Ascending aorta (tissue), 2 donors: ENCODE results near the gene ISLR. TPM values are rescaled to one million over a fixed set of nuclear protein-coding genes. Genes with fewer than 3 reads are reported as not detected.

Experiments used
- DNase-seq, 2 donors: peaks; one replicate each; pipeline ENCODE4 v3.0.0-alpha.2; 2019; ENCODE audit warnings: low spot score in 2 of 2
- H3K27ac ChIP-seq, 2 donors: fragments of 200-600 bp; sonication (generic); one replicate each; pipeline ENCODE4 v1.5.1; 2016 to 2017; ENCODE audit warnings: mild to moderate bottlenecking in 1 of 2
- H3K27me3 ChIP-seq: fragments of 200-600 bp; sonication (generic); one replicate; pipeline ENCODE4 v1.5.1; 2017
- H3K36me3 ChIP-seq, 2 donors: fragments of 200-600 bp; sonication (generic); one replicate each; pipeline ENCODE4 v1.5.1; 2016
- H3K4me1 ChIP-seq, 2 donors: fragments of 200-600 bp; sonication (generic); one replicate each; pipeline ENCODE4 v1.5.1; 2016 to 2017; ENCODE audit warnings: mild to moderate bottlenecking in 1 of 2
- H3K4me3 ChIP-seq, 2 donors: fragments of 200-600 bp; sonication (generic); one replicate each; pipeline ENCODE4 v1.5.1; 2016 to 2017; ENCODE audit warnings: mild to moderate bottlenecking in 1 of 2
- H3K9me3 ChIP-seq, 2 donors: fragments of 200-600 bp; sonication (generic); one replicate each; pipeline ENCODE4 v1.5.1; 2016
- CTCF ChIP-seq, 3 experiments: fragments of 200-600 bp in 2 of 3; fragments of 450-650 bp in 1 of 3; sonication (generic) in 2 of 3; IDR thresholded peaks; one replicate each; pipeline ENCODE4 v1.5.1; 2016 to 2019; ENCODE audit warnings: antibody characterized with exemption in 3 of 3, mild to moderate bottlenecking in 1 of 3, moderate library complexity in 1 of 3
- intact Hi-C: fragments of 100-400 bp; cut with DNase I; formaldehyde crosslinking; loops from one replicate; pipeline ENCODE4 v1.15.1; 2023
- total RNA-seq: library from RNA; depleted of rRNA; stranded (reverse); fragments of >200 nt; gene quantifications from one replicate; pipeline ENCODE4 v1.1.0, GENCODE V29; 2016

Gene ISLR
- total RNA-seq, 1 donor from 2014 or later = 211 TPM

GRCh38 chr15:74194572-74195559, 21.4 kb downstream of the ISLR start:
- no peak overlapping the region for H3K4me3 ChIP-seq
- H3K9me3 ChIP-seq = no peaks in the 10 kb centered on the region
- intact Hi-C loops = no loop called here
- no peaks in the 10 kb centered on the region for H3K27me3 ChIP-seq
- DNase-seq = no peak
- no peak for TF ChIP-seq CTCF (IDR thresholded peaks at IDR 0.05)
- H3K27ac ChIP-seq = no peak overlapping the region
- no peaks in the 10 kb centered on the region for H3K36me3 ChIP-seq
- peaks cover 0 to 3% of the 10 kb centered on the region in 2 donors for H3K4me1 ChIP-seq

GRCh38 chr15:74196175-74196574, 22.7 kb downstream of the ISLR start:
- Histone ChIP-seq H3K4me1 (peaks cover 9 to 14% of the 10 kb centered on the region in 2 donors), H3K27ac (no peak overlapping the region), H3K9me3 (no peaks in the 10 kb centered on the region), H3K4me3 (no peak overlapping the region), H3K27me3 (no peaks in the 10 kb centered on the region), H3K36me3 (no peaks in the 10 kb centered on the region)
- no peak for TF ChIP-seq CTCF (IDR thresholded peaks at IDR 0.05)
- no peak for DNase-seq
- intact Hi-C loops = no loop called here

- H3K4me3 ChIP-seq = no peak overlapping the region
- intact Hi-C loops = no loop called here
- H3K9me3 ChIP-seq = no peaks in the 10 kb centered on the region
- TF ChIP-seq CTCF (IDR thresholded peaks at IDR 0.05) = no peak
- no peaks in the 10 kb centered on the region for H3K27me3 ChIP-seq
- no peak overlapping the region for H3K27ac ChIP-seq
- H3K4me1 ChIP-seq = peaks cover 11 to 14% of the 10 kb centered on the region in 2 donors
- no peak for DNase-seq
- H3K36me3 ChIP-seq = no peaks in the 10 kb centered on the region
Measured at GRCh38 chr15:74197176-74197965, 23.9 kb downstream of the ISLR start.

GRCh38 chr15:74199297-74199652, 25.8 kb downstream of the ISLR start:
- Histone ChIP-seq H3K27ac (no peak overlapping the region), H3K27me3 (no peaks in the 10 kb centered on the region), H3K9me3 (no peaks in the 10 kb centered on the region), H3K4me1 (peaks cover 12 to 19% of the 10 kb centered on the region in 2 donors), H3K36me3 (no peaks in the 10 kb centered on the region), H3K4me3 (no peak overlapping the region)
- DNase-seq = no peak
- intact Hi-C loops = no loop called here
- TF ChIP-seq CTCF (IDR thresholded peaks at IDR 0.05) = no peak

- intact Hi-C loops = loop anchor here (5.0 kb wide), 1 partner anchor 43 kb away; no protein-coding TSS in a partner anchor
- peaks cover 18 to 29% of the 10 kb centered on the region in 2 donors for H3K4me1 ChIP-seq
- H3K4me3 ChIP-seq = no peak overlapping the region
- TF ChIP-seq CTCF (IDR thresholded peaks at IDR 0.05) = no peak
- no peaks in the 10 kb centered on the region for H3K27me3 ChIP-seq
- H3K27ac ChIP-seq = peak overlapping the region in 1 of 2 donors; percentile 9
- DNase-seq = peak in 1 of 2 donors; percentile 80
- no peaks in the 10 kb centered on the region for H3K36me3 ChIP-seq
- H3K9me3 ChIP-seq = no peaks in the 10 kb centered on the region
Measured at GRCh38 chr15:74200412-74200815, 26.9 kb downstream of the ISLR start.
